Measurements from ENCODE around the gene GCGR. TPM values are rescaled to one million over a fixed set of nuclear protein-coding genes. Genes with fewer than 3 reads are reported as not detected.

Gene GCGR
- total RNA-seq, 1 donor from 2014 or later = not detected

- no peak overlapping the region for H3K27ac Mint-ChIP-seq (ENCODE audit: unreplicated experiment)
- no peaks in the 10 kb centered on the region for H3K4me1 Mint-ChIP-seq (ENCODE audit: low read depth)
- no peaks in the 10 kb centered on the region for H3K36me3 Mint-ChIP-seq (ENCODE audit: low read depth)
- no peak for TF ChIP-seq CTCF (IDR thresholded peaks at IDR 0.05)
- no peaks in the 10 kb centered on the region for H3K9me3 Mint-ChIP-seq (ENCODE audit: low read depth)
- no peak overlapping the region for H3K4me3 Mint-ChIP-seq (ENCODE audit: unreplicated experiment)
- H3K27me3 Mint-ChIP-seq (ENCODE audit: low read depth) = peaks cover 8% of the 10 kb centered on the region
- no peak for DNase-seq (ENCODE audit: low spot score)
These were observed 10.1 kb downstream of the GCGR start for GRCh38 chr17:81813861-81814683.

GRCh38 chr17:81814748-81815645 lies 11.0 kb downstream of the GCGR start:
- no peaks in the 10 kb centered on the region for H3K9me3 Mint-ChIP-seq (ENCODE audit: low read depth)
- H3K4me3 Mint-ChIP-seq (ENCODE audit: unreplicated experiment) = no peak overlapping the region
- H3K4me1 Mint-ChIP-seq (ENCODE audit: low read depth) = no peaks in the 10 kb centered on the region
- peaks cover 7% of the 10 kb centered on the region for H3K27me3 Mint-ChIP-seq (ENCODE audit: low read depth)
- no peak for TF ChIP-seq CTCF (IDR thresholded peaks at IDR 0.05)
- no peaks in the 10 kb centered on the region for H3K36me3 Mint-ChIP-seq (ENCODE audit: low read depth)
- H3K27ac Mint-ChIP-seq (ENCODE audit: unreplicated experiment) = no peak overlapping the region
- DNase-seq (ENCODE audit: low spot score) = no peak

- Mint-ChIP-seq H3K27me3 (ENCODE audit: low read depth) (peaks cover 5% of the 10 kb centered on the region), H3K27ac (ENCODE audit: unreplicated experiment) (no peak overlapping the region), H3K36me3 (ENCODE audit: low read depth) (no peaks in the 10 kb centered on the region), H3K9me3 (ENCODE audit: low read depth) (no peaks in the 10 kb centered on the region), H3K4me3 (ENCODE audit: unreplicated experiment) (no peak overlapping the region), H3K4me1 (ENCODE audit: low read depth) (no peaks in the 10 kb centered on the region)
- DNase-seq (ENCODE audit: low spot score) = no peak
- TF ChIP-seq CTCF (IDR thresholded peaks at IDR 0.05) = no peak
These were observed 11.7 kb downstream of the GCGR start for GRCh38 chr17:81815646-81815986.

- H3K4me3 Mint-ChIP-seq (ENCODE audit: unreplicated experiment) = no peak overlapping the region
- H3K36me3 Mint-ChIP-seq (ENCODE audit: low read depth) = peaks cover 3% of the 10 kb centered on the region
- H3K27me3 Mint-ChIP-seq (ENCODE audit: low read depth) = peaks cover 5% of the 10 kb centered on the region
- no peaks in the 10 kb centered on the region for H3K9me3 Mint-ChIP-seq (ENCODE audit: low read depth)
- TF ChIP-seq CTCF (IDR thresholded peaks at IDR 0.05) = no peak
- no peaks in the 10 kb centered on the region for H3K4me1 Mint-ChIP-seq (ENCODE audit: low read depth)
- DNase-seq (ENCODE audit: low spot score) = no peak
- H3K27ac Mint-ChIP-seq (ENCODE audit: unreplicated experiment) = peak overlapping the region; percentile 14
These were observed 13.8 kb downstream of the GCGR start for GRCh38 chr17:81817758-81818147.

GRCh38 chr17:81819708-81820107 lies 15.8 kb downstream of the GCGR start:
- no peak for DNase-seq (ENCODE audit: low spot score)
- peaks cover 6% of the 10 kb centered on the region for H3K36me3 Mint-ChIP-seq (ENCODE audit: low read depth)
- no peaks in the 10 kb centered on the region for H3K4me1 Mint-ChIP-seq (ENCODE audit: low read depth)
- no peak for TF ChIP-seq CTCF (IDR thresholded peaks at IDR 0.05)
- H3K4me3 Mint-ChIP-seq (ENCODE audit: unreplicated experiment) = no peak overlapping the region
- H3K27me3 Mint-ChIP-seq (ENCODE audit: low read depth) = peaks cover 5% of the 10 kb centered on the region
- no peaks in the 10 kb centered on the region for H3K9me3 Mint-ChIP-seq (ENCODE audit: low read depth)
- no peak overlapping the region for H3K27ac Mint-ChIP-seq (ENCODE audit: unreplicated experiment)

Measured in chondrocyte (in vitro differentiated cells).